Hematopoietic multipotent progenitor cell treated with erythropoietin and hydrocortisone succinate and interleukin-3 and kit ligand, for 17 days (in vitro differentiated cells): ENCODE data around the gene EPAS1.

Experiments
- DNase-seq: peaks from one replicate; pipeline ENCODE4 v3.0.0-alpha.2; 2015; ENCODE audit warnings: low spot score

The EPAS1 gene

DNA sequence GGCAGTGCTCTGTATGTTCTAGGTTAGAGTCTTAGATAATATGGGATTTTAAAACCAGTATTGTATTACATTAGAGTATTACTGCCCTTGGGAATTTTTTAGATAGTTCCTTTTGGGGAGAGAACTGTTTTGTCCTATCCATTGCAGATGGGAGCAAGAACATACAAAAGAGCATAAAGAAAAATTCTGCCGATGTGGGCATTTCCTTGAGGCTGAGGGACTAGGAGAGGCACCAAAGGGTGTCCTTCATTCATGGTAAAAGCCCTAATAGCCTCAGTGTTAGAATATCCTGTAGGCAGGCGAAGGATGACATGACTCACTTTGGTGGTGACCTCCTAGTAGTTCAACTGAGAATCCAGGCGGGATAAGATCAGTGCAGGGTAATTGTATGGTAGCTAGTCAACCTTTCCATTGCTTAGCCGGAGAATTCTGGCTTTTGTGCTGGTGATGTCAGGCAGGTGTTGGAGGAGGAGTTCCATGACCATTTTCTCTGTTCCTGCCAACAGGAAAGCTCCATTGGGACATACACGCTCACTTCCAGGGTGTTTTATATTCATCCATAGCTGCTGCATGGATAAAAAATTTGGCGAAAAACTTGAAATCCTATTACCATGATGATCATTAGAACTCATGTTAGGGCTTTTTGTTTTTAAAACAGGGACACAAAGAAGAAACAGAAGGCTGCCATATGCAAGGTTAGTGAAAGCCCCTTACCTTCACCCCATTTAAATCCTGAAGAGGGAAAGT lies 28.1 kb downstream of the EPAS1 start:
- DNase-seq, result no peak

DNA sequence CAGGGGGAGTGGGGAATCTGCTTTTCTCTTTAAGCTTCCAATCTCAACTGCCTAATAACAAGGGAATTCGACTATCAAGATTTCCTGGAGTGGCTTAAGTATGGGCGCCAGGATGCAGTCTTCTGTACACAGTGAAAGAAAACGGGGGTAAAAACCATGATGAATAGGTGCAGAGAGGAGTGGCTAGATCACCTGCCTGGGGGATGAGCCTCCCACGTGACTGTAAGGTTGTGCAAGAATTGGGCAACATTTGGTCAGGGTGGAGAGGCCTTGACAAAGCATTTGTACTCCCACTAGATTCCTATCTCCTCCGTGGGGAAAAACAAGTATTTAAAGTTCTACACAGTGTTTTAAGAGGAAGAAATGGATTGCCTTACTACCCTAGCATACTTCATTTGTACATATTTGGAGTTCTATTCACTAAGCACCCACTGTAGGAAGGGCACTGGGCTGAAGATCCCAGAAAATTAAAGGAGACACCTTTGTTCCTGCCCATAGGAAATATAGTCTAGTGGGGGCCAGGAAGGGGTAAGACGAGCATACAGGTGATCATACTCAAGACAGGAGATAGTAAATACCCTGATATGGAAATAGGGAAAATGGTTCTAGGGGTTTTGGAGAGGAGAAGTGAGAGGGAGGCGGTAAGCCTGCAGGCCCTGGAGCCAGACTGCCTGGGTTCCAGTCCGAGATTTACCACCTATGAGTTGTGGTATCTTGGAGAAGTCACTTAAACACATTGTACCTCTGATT lies 29.2 kb downstream of the EPAS1 start:
- no peak for DNase-seq

DNA sequence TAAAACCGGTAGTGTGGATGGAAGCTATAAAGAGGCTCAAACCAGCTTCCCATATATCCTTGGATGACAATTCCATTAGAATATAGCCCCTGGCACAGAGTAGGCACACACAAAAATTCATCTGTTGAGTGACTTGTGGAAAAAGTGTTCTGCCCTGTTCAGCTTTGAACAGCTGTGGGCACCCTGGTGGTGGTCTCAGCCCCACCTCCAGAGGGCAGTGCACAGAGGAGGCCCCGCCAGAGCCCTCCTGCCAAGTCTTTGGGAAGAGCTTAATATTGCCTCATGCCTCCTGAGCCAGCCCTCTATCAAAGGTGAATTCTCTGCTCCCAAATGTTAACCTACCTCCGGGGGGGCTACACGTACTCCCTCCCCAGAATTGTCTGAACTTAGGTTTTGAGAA lies 30.4 kb downstream of the EPAS1 start:
- DNase-seq, result no peak

DNA sequence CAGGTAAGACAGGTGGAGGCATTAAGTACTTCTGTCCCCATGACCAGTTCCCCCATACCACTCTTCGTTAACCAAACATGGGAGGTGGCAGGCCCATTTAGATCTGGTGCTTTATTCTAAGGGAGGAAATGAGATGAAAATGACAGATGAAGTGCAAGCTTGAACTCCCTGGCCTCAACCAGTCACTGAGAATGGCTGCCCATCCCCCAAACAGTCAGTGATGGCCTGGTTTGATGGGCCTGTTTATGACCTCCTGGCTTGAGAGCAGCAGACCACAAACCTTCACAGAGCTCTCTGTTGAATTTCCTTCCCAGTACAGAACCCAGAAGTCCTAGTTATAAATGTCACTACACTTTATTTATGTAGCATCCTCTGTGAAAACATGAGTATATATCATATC lies 31.1 kb downstream of the EPAS1 start:
- DNase-seq, result no peak

DNA sequence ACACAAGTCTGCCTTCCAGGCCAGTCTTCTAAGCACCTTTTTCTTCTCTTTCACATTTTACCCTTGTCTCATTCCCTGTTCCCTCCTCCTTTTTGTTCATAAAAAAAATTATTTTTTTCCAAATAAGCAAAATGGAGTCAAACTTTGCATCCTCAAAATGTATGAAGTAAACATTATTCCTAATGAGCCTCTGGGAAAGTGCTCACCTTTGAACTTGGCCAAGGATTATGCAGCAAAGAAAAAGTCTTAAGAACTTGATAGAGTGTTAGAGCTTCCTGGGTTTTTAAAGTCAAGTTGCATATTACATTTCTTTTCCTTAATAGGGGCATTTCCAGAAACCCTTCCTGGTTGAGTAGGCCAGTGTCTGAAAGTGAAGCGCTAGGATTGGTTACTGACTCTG lies 31.6 kb downstream of the EPAS1 start:
- DNase-seq, result no peak

DNA sequence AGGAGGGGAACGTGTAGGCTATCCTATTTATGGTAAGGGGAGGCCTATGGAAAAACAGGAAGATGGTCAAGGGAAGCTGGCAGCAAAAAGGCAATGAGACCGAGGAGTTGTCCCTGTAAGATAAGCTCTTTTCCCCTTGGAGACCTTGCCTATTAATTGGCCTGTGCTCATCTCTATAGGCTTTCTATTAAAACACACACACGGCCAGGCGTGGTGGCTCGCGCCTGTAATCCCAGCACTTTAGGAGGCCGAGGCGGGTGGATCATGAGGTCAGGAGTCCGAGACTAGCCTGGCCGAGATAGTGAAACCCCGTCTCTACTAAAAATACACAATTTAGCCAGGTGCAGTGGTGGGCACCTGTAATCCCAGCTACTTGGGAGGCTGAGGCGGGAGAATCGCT lies 32.1 kb downstream of the EPAS1 start:
- no peak for DNase-seq

DNA sequence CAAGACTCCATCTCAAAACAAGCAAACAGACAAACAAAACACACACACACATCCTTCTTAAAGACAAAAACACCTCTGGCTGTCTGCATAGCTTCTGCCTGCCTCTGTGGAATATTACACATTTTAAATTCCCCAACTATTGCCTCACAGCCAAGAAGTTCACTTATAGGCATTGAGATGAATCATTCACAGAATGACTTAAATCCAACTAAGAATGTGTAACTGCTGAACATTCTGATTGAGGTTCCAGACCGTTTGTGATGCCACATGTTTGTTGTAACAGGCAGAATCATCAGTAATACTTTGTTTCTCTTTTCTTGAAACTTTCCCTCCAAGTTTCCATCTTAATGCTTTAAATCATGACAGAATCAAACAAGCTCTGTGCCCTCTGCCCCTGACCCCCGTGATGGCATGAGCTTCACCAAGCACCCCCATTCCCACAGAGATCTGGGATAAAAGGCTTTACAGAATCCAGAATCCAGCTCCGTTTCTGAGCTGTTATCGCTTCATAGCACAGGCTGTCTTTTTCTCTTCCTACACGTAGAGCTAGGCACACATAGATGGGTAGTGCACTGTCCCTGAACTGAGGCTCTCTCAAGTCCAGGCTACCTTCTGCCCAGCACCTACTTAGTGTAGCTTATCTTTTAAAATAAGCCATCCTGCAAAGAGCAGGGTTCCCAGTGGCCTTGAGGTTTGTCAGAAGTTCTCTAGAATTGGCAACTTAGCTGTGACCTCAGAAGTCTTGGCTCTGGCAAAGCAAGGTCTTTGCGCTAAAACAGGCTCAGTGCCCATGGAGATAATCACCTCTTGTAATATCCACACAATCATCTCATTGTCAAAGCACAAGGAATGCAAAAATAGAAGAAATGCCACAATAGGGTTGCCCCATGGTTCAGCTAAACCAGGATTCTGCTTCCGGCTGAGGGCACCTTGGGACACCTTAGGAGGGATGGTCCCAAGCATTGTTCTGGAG lies 32.9 kb downstream of the EPAS1 start:
- DNase-seq, result no peak

DNA sequence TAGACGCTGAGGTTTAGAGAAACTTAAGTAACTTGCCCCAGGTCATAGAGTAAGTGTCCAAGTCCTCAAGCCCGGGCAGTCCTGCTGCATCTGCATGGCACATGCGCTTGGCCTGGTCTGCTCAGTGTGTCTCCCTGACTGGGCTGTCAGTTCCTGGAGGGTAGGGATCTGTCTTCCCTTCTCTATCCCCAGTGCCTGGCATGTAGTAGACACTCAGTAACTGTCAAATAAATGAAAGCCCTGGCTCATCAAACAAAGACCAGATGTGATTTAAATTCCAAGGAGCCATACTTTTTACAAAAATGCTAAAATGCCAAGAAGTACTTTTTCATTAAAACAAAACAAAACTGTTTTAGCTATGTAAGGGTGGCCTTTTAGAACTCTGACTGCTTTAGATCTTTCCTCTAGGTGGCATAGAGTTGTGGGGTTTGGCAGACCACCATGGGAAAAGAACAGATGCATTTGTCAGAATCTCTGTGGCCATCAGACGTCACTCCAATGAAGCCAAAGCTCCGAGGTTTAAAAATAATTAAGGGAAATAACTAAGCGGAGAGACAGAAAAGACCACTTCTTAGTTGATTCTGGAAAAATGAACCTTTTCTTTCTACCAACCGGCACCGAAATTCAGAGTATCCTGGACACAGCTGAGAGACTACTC lies 34.0 kb downstream of the EPAS1 start:
- DNase-seq, result no peak

DNA sequence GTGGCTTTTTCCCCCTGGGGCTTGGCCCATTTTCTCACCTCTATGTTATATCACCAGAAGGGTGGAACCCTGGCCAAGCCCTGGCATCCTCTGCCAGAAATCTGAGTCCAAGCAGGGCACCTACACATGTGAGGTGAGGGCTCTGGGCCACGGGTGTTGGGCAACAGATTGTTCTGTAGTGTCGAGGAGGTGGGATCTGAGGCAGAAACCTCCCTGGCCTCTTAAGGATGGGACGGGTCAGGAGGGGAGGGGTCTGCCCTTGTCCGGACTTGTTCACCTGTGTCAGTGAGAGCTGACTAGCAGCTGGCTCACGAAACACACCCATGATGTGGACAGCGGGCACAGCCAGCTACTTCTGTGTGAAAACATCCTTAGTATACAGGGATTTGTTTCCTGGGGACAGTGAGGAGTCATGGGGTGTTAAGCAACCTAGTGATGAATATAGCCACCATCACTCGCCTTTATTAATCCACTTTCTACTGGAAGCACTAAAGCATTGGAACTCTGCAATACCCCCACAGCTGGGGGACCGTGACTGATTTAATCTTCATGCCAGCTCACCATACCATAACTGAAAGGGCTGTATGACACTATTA lies 35.6 kb downstream of the EPAS1 start:
- no peak for DNase-seq

DNA sequence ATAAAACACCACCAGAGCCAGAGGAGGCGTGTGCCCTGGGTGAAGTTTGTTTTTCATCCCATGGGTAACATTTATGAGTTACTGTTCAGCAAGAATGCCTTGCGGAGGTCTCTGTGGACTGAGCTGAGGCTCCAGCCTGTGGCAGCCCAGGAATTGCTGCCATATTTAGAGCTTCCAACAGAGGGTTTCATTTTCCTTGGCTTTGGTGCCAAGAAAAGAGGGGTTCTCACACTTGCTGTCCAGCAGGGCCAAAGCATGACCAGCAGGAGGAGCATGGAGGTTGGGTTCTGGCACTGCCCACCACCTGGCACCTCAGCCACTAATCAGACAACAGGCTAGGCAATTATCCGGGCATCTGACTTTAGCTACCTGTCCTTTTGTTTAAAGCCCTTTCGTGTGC lies 36.7 kb downstream of the EPAS1 start:
- peak; percentile 35 for DNase-seq

DNA sequence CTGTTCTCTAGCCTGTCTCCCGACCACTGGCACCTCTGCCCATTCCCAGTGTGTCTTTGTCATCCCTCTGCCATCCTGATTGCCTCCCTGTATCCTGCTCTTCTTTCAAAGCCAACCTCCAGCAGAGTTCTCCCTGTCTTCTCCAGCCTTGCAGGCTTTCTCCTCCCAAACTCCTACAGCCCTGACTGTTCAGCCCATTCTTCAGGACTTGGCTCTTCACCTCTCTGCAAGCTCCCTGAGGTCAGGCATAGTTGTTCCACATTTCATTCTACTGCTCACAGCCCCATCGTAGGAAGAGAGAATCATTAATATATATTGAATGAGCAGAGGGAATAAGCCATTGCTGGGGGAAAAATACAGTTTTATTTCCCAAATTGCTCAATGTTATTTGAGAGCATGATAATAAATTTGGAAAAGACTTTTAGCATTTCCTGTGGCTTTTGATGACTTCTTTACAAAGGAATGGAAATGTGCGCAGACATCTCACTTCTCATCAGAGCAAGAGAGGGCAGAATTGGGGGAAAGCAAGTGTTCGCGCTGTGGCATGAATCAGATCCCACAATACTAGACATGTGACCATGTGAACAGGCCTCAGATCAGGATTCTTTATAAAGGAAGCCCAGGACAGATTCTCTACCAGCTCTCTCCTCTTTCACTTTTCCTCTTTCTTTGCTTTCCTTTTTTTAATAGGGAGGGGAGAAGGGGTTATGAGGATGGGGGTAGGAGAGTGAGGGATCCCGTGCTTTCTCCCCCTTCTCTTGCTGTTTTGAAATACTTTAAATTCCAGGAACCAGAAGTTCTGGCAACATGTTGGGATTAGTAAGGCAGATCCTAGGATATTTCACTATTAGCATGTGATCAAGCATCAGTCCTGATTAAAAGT lies 37.4 kb downstream of the EPAS1 start:
- no peak for DNase-seq

DNA sequence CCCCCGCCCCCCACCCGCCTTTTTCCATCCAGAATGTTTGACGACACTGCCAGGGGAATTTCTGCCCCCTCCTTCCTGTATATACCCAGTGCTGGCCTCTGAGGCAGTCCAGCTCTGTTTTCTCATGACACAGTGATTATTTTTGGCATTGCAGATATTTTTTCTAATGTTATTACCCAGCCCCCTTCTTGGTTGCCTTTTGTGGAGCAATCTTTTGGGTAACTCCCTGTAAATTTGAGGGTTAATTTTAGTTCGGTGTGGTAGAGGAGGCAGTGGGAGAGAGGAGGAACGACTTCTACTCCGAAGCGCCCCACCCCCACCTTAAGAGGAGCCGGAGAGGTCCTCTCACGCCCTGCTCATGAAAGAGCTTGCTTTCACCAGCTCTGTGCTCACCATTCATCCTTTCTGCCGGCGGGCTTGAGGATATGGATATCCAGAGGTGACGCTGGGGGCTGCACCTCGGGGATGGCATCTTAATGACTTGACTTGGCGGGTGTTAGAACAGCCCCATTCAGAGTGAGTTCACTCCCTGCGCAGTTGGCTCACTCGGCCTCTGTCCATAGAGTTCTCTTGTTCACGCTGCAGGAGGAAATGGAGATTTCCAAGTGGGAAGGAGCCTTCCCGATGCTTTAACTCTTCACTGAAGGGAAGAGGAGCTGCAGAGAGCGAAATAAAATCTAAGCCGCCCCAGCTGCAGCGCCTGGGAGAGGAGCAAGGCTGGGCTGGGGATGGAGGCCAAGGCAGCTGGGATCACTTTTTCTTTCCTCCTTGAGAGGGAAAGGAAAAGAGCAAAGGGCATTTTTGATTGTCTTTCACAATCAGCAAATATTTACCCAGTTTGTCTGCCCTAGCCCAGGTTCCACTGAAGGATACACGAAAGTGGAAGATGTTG lies 38.4 kb downstream of the EPAS1 start:
- DNase-seq, result no peak

DNA sequence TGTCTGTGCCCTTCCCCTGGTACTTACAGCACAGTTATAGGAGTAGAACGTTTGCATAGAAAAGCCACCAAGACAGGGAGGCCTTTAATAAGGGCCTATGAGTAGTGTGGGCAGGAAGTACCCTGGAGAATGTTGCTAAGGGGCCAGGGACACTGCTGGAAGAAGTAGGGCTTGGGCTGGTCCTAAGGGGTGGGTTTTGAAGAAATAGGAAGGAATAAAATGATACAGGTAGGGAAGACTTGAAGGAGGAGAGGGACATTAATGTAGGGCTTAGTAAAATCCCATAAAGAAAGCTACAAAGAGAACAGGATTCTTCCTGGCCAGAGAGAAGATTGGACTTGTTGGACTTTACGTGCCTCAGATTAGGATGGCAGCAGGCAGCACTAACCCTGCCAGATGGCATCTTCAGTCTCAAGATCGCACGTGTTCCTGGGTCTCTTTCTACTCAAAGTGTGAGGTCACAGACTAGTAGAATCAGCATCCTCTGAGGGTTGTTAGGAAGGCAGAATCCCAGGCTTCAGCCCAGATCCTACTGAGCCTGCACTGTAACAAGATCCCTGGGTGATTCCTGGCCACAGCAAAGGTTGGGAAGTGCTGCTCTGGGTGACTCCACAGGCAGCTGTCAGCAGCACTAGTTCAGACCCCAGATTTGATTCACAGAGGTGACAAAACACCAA lies 39.2 kb downstream of the EPAS1 start:
- DNase-seq, result no peak

DNA sequence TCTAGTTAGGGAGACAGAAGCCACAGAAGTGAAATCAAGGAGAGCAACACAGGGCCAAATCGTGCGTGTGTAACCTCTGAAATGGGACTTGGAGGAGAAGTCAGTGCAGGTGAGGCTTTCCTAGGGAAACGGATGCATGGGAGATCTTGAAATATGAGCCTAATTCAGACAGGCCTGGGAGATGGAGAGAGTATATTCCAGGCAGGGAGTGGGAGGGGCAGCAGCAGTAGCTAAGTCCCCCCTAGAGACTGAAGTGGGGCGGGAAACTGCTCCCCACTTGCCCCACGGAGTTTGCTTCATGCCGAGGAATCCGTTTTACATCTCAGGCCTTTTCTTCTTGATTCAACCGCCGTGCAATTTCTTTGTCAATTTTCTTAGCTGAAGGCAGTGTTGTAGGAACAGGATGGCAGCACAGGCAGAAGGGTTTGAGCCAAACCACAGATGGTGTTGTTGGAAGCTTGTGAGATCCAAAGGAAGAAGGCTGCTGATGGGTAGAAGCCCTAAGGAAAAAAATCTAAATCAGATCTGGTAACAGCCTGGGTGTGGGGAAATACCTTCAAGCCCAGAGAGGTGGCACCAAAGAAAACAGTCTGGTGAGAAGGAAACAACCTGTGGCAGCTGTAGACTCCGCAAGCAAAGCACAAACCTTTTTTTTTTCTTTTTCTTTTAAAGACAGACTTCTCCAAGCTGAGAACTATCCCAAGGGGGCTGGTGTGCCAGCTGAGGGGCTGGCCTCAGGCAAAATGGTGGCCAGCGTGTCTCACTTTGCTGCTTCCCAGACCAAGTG lies 40.2 kb downstream of the EPAS1 start:
- DNase-seq, result no peak

DNA sequence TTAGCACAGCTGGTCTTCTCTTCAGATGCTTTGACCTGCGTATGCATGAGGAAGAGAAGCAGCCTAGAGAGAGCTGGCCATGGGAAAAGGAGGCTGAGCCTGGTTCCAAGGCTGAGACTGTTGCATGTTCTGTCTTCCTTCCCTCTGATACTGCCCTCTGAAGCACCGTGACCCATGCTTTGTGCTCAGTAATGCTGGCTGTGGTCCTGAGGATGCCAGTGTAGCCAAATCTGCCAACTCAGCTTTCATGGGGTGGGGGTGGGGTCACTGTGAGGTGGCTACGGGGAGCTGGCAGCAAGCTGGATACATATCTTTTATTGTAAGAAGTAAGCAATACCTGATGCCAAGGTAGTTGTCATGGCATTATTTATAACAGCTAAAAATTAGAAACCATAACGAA lies 41.5 kb downstream of the EPAS1 start:
- no peak for DNase-seq

DNA sequence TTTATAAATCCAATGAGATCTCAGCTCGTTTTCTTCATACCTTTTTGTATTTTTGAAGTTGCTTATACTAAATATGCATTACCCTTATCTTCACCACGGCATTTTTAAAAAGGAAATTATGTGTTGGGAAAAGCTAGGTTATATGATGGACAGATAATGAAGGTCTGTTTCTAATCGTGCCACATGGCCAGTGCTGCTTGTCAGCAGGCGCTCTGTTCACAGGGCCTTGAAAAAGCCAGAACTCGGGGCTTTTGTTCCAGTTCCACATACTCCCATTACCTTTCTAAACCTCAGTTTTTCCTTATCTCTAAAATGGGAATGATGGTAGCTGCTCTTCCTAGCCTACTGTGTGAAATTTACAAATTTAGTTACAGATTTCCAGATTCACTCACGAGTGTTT lies 42.0 kb downstream of the EPAS1 start:
- no peak for DNase-seq

DNA sequence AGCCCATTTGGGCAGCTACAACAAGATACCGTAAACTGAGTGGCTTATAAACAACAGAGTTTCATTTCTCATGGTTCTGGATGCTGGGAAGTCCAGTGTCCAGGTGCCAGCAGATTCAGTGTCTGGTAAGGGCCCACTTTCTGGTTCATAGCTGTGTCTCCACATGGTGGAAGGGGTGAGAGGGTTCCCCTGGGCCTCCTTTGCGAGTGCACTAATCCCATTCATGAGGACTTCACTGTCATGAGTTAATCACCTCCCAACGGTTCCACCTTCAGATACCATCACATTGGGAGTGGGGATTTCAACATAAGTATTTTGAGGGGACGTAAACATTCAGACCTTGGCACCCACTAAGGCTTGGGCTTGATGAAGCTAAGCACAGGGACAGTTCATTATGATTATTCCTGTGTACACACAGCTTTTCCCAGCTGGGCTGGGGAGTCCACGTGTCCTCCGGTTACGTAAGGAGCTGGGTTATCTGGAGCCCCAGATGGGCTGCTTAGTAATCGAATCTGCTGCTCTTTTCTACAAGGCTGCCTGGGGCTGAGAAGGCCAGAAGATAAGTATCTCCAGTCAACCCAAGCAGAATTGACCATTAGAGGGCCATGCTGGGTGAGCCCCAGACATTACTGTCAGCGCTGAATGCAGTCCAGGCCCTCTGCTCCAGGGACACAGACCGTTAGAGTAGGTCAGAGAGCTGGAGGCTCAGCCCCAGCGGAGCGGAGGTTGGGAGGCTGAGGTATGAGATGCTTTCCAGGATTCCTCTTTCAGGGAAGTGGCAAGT lies 42.7 kb downstream of the EPAS1 start:
- peak; percentile 71 for DNase-seq
